ENCODE data around the gene STK17A. TPM values are rescaled to one million over a fixed set of nuclear protein-coding genes. Genes with fewer than 3 reads are reported as not detected.

The STK17A gene
- 10 to 100 TPM; 16.7 to 28.1 TPM for total RNA-seq
- long read RNA-seq, transcript STK17A-201 (7 exons, 3,368 nt), result major isoform, 34 of 47 reads
- long read RNA-seq, partial matches to known transcripts, result 8 of 47 reads
- long read RNA-seq, other reads (novel, unspliced or antisense), result 5 of 47 reads

DNA sequence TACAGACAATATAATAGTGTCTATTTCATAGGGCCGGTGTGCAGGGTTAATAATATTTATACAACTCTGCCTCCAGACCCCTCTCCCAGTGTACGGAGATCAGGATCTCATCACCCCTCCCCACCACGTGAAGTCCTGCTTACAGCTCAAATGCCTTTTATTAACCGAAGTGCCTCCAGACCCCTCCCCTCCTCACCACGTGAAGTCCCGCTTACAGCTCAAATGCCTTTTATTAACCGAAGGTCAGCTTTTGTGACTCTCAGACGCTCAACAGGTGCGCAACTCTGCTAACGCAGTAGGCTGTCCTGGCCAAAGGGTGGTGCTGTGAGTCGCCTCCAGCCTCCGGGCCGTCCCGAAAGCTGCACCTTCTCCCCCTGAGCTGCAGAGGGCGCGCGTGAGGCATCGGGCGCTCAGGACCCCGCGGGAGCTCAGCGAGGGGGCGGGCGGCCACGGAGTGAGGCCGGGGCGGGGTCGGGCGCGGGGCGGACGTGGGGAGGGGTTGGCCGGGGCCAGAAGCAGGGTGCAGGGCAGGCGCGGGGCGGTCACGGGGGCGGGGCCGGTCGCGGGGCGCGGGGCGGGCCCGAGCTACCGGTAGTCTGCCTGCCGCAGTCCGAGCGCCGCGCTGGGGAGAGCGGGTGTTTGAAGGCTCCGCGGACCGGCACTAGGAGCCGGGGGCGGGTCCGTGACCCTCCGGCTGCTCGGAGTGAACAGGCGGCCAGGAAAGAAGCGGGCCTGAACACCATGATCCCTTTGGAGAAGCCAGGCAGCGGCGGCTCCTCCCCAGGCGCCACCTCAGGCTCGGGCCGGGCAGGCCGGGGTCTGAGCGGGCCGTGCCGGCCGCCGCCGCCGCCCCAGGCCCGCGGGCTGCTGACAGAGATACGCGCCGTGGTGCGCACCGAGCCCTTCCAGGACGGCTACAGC, at the start of gene STK17A:
Gene STK17A (plus strand): TSS at position 606 of the 921 bp plus-strand sequence. CDS start 136 bp downstream, at position 742.
- peak; percentile 85 to 93 for DNase-seq
- ATAC-seq, result peak; percentile 87
- intact Hi-C loops (cut with DNase I, micrococcal nuclease), result loop anchor here (5.0 kb wide), 4 partner anchors 115 to 255 kb away; no protein-coding TSS in a partner anchor

DNA sequence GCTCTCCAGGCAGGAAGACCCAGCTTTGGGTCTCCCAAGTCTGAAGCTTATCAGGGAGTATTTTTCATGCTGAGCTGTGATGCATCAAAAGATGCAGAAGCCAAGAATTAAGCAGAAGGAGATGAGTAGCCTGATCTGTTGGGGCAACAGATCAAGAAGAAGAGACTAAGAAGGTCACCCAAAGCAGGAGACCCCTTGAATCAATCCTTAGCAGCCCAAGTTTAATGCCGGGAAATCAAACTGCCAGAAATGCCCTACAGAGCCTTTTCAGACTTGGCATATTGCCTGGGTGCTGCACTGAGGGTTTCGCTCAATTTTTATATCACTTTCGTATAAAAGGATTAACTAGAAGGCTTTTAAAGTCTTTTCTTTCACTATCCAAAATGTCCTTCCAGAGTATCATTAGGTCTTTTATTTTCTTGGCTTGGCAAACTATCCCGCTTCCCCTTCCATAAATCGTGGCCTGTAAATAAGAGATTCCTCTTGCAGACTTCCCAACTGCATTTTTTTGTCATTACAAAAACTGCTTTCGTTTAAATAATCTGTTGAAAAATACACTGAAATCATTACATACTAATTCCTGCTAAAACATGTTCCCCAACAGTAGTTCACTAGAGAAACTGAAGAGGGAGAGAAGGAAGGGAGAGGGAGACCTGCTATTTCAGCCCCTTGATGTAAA, 49.0 kb upstream of the STK17A start:
- no peak for ATAC-seq

DNA sequence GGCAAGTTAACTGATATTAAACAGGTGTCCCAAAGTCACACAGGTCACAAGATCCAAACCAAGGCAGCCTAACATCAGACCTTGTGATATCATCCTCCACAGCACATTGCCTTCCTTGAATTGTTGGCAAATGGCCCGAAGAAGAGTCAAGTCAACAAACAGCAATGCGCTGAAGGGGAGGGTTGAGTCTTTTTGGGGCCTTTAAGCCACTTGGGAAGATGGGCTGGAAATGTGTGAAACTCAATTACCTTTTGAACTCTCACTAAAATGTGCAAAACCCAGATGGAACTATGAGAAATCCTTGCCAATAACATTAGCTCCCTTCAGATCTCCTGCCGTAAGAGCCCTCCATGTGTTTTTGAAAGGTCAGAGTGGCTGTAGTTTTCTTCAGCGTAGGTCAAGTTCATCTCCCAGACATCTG, 47.9 kb upstream of the STK17A start:
- no peak for ATAC-seq
- intact Hi-C loops (cut with DNase I, micrococcal nuclease), result no loop called here
- no peak for DNase-seq

More for the DNA sequence above, 49.0 kb upstream of the STK17A start:
- intact Hi-C loops (cut with DNase I, micrococcal nuclease), result no loop called here
- DNase-seq, result no peak

DNA sequence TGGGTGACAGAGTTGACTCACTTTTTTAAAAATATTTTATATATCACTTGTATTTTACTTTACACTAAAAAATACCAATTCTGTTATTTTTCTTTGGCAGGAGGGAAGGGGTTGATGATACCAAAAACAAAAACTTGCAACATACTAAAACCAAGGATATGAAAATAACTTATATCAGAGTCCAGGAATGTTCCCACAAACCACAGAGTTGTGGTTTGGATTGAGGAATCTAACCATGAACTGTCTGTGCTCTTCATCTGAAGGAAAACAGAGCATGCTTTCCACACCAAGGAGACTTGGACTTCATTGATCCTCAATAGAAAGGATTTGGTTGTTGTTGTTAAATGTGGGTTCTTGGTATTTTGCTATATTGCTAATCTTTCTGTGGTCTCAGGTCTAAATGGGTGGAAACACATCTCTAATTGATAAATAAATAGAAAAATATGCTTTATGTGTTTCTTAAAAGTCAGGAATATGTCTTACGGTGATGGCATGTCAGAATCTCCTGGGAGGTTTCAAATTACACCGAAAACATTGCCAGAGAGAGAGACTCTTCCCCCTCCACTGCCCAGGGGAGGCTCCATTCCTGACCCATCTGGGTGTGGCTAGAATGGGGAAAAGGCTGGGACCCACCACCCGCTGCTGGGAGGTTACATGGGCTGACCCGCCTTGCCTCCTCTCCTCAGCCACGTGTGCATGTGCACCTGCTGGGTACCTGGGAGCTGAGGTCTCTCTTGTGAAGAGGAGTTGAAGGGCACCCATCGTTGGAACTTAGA, 46.9 kb upstream of the STK17A start:
- DNase-seq (no peak), ATAC-seq (no peak)
- intact Hi-C loops (cut with DNase I, micrococcal nuclease), result no loop called here

DNA sequence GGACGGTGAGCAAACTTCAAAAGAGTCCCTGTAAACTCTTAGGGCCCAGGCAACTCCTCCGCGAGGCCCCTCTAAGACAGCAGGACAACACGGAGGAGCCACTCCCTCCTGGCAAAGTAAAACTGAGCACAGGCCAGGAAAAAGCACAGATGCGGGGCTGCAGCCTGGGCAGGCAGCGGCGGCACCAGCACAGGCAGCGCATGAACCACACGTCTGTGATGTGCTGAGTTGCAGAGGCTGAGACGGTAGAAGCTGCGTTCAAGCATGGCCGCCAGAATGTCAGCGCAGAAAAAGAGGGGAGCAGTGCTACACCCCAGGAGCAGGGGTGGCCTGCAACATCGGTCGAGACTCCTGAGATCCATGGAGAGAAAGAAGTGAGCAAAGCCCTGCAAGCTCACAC, 46.1 kb upstream of the STK17A start:
- DNase-seq (no peak), ATAC-seq (no peak)
- intact Hi-C loops (cut with DNase I, micrococcal nuclease), result no loop called here

DNA sequence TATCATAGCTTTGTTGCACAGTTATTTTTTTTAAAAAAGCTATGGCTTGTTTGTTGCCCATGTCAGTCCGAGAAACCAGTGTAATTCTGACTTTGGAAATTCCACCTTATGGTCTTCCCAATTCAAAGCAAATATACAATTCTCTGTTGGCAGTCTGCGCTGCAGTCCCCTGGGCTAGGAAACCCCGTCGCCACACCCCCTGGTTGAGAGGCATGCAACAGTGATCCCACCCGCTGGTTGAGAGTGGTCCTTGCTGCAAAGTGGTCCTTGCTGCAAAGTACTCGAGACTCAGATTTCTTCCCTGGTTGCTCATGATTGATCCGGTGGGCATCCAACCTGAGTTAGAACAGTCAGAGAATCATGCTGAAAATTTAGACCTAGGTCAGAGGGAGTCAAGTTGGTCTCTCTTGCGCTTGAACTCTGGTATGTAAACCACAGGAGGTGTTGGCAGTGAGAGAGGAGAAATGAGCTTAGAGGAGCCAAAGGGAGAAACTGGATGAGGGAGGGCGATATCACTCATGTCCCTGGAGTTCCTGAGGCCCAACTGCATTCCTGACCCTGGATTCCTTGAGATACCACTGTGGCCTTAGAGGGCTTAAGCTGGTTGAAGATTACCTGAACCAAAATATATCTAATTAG, 45.0 kb upstream of the STK17A start:
- intact Hi-C loops (cut with DNase I, micrococcal nuclease), result no loop called here
- ATAC-seq, result no peak
- no peak for DNase-seq

DNA sequence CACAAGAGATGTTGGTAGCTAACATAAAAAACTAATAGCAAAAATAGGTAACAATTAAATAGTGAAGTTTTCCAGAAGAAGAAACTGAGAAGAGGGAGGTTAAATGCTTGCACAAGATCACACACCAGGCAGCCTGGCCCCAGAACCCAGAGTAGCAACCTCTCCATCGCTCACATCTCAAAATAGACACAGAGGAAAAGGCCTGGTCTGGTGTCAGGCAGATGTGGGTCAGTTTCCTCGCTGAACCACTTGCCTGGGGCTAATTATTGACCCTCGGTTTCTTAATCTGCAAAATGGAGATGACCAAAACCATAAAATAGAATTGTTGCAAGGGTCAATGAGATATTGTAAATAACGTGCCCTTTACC, 44.5 kb upstream of the STK17A start:
- ATAC-seq, result no peak
- no peak for DNase-seq
- intact Hi-C loops (cut with DNase I, micrococcal nuclease), result no loop called here

DNA sequence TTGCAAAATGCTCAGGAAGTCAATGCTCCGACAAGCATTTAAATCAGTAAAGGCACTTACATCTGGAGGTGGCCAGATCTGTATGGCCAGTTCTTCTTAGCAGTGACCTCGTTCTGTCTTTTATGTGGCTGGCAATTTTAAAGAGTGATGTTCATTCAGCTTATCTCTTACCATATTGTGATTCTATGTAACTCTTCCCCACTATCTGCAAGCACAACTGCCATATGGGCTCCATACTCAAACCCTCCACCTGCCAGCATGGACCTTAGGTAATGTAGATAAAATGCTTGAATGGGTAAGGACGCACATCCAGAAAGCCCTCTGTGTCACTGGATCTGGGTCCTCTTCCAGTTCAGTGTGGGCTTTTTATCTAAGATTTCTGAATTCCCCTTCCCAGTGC, 42.4 kb upstream of the STK17A start:
- intact Hi-C loops (cut with DNase I, micrococcal nuclease), result no loop called here
- ATAC-seq (no peak), DNase-seq (no peak)

DNA sequence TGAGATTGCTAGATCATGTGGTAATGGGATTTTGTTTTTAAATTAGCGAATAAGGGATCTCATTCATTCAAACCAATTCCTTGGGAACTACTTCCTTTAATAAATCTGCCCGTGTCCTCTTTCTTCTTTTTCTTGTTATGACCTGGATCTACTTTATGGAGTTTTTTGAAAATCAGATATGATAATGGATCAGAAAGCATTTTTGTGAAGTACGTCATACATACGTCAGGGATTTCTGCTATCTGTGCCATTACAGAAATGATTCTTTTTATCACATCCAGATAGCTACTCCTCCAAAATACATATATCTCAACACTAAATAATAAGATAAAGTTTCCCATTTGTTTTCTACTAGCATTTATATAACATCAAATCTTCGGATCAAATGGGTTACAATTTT, 40.2 kb upstream of the STK17A start:
- intact Hi-C loops (cut with DNase I, micrococcal nuclease), result no loop called here
- DNase-seq, result no peak
- no peak for ATAC-seq

DNA sequence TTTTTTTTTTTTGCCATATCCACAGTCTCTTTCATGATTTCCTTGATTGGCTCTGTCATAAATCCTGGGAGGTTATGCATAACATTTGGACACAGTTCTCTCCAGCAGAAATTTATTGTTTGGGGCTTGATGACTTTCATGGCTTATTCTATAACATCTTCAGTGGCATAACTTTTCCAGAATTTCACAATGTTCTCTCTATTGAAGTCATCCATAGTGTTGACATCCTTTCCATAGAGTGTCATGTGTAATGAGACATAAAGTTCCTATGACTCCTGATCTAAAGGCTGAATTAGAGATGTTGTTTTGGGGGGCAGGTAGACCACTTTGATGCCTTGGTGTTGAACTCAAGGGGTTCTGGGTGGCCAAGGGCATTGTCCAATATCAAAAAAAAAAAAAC, 36.7 kb upstream of the STK17A start:
- DNase-seq, result no peak
- intact Hi-C loops (cut with DNase I, micrococcal nuclease), result no loop called here
- no peak for ATAC-seq

DNA sequence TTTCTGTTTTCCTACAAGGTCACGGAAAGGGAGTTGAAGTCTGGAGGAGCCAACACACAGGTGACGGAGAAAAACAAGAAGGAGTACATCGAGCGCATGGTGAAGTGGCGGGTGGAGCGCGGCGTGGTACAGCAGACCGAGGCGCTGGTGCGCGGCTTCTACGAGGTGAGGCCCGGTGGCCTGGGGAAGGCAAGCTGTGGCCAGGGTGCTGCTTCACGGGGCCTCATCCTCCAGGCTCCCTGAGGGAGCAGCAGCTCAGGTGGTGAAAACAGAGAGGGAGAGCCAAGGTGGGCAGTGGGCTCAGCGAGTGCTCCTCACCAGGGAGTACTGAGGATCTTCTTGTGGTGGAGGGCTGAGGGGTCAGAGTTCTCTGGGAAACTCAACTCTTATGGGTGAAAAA, 32.5 kb upstream of the STK17A start:
- no peak for DNase-seq
- no peak for ATAC-seq
- intact Hi-C loops (cut with DNase I, micrococcal nuclease), result no loop called here

DNA sequence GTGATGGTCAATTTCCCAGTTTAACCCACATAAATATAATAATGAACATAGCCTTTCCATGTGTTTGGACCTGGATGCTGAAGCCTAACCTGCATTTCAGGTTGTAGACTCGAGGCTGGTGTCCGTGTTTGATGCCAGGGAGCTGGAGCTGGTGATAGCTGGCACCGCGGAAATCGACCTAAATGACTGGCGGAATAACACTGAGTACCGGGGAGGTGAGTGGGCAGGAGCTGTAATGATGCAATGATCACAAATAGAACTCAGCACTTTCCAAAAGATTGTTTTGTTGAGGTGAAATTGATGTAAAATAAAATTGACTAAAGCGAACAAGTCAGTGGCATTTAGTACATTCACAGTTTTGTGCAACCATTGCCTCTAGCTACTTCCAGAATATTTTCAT, 30.8 kb upstream of the STK17A start:
- no peak for ATAC-seq

DNA sequence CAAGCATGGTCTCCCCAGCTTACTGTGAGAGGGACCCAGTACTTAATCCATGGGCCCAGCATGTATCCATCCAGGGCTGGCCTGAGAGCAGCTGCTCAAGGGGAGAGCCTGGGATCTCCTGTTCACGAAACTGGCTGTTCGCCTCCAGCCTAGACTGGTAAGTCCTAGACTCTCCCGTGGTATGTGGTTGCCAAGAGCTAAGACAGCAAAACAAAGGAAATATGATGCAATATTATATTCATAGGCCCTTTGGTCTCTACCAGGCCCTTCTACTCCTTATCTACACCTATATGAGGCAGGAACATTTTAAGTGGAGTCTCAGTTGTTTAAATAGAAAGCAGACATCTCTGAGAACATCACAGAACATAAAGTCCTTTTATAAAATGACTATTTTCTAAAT, 28.9 kb upstream of the STK17A start:
- no peak for ATAC-seq
- intact Hi-C loops (cut with DNase I, micrococcal nuclease), result no loop called here
- no peak for DNase-seq

More for the DNA sequence above, 30.8 kb upstream of the STK17A start:
- intact Hi-C loops (cut with DNase I, micrococcal nuclease), result no loop called here
- no peak for DNase-seq

DNA sequence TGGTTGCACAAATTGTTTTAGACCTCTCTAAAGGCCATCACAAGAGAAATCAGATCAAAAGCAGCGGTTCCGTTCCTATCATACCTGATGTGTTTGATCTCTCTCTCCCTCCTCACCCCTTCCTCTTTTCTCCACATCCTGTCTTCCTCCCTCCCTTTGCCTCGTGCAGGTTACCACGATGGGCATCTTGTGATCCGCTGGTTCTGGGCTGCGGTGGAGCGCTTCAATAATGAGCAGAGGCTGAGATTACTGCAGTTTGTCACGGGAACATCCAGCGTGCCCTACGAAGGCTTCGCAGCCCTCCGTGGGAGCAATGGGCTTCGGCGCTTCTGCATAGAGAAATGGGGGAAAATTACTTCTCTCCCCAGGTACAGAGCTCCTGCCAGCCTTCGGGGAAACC, 28.5 kb upstream of the STK17A start:
- intact Hi-C loops (cut with DNase I, micrococcal nuclease), result no loop called here
- ATAC-seq, result no peak
- DNase-seq, result no peak

DNA sequence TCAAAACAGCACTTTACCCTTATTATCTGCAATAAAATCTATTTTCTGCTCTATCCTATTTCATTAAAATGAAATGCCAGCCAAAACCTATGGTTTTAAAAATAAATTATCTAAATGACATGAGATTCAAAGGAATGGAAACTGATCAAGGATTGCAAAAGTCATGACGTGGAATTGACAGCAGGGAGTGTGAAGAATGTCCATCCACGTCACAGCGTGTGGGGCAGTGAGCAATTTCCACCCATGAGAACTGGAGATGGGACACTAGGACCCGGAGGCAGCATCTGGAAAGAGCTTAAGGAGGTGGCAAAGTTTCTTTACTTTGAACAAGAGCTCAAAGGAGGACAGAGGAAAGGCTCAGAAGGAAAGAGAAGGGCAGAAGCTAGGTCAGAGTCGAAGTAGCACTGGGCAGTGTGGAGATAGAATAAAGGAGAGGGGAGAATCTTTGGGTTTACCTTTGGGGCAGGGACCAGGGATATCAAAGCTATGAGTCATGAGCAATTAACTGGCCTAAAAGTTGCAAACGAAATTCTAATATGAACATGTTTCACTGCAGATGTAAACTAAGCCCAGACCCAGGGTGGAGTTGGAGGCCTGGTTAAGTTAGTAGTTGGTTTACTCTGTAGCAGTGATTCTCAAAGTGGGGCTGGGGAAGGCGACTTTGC, 24.9 kb upstream of the STK17A start:
- no peak for DNase-seq
- ATAC-seq, result no peak
- intact Hi-C loops (cut with DNase I, micrococcal nuclease), result no loop called here

DNA sequence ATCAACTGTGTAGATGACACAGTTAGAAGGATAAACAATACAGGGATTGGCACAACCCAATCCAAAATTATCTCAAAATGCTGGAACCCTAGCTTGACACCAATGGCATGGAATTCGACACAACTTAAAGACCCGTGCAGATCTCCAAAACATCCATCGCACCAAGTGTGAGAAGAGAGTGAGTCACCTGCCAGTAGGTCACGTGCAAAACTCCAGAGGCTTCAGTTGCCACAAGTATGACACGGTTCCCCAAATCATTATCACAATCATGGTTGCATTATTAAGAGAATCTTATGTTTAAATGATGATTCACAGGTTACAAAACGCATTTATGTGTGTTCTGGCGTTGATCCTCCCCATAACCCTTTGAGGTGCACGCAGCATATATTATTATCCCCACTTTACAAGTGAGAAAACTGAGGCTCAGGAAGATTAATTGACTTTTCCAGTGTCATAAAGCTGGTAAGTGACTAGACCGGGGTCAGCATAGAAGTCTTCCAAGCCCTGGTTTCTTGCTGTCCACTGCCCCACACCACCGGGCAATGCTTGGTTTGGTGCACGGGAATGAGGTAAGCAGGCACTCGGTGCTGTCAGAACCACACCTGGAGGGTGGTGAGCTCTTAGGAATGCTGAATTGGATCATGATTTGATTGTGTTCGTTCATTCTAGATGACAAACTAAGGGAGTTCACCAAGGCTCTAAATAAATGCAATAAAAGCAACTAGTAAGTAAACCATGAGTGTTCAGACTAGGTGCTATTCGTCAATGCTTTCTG, 23.6 kb upstream of the STK17A start:
- intact Hi-C loops (cut with DNase I, micrococcal nuclease), result no loop called here
- ATAC-seq, result no peak
- DNase-seq, result no peak

DNA sequence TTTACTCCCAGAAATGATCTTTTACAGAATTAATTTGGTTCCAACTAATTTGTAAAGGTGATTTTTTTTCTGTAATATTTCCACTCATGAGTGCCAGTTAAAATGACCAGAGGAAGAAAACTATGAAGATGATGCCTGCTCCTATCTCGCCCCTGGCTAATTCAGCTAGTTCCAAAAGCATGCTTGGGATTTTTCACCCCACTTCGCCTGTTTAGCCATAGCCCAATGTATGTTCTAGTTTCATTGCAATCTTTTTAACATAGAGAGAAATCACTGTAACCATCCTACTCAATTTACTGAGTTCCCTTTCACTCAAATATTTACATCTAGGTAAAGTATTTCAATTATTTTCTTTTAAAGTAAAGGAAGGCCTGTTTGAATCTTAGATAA, 23.0 kb upstream of the STK17A start:
- intact Hi-C loops (cut with DNase I, micrococcal nuclease), result no loop called here
- DNase-seq (no peak), ATAC-seq (no peak)

All from left colon (tissue), 2 donors.